ENCODE data around the gene KRTAP10-12. TPM values are rescaled to one million over a fixed set of nuclear protein-coding genes. Genes with fewer than 3 reads are reported as not detected.

KRTAP10-12 gene
- total RNA-seq, 1 donor = not detected

- H2AFZ ChIP-seq (ENCODE audit: low read length) = no peak overlapping the region
- TF ChIP-seq CTCF (IDR thresholded peaks at IDR 0.05; ENCODE audit: extremely low read depth, low read depth, low read length) = no peak
- peaks cover 19% of the 10 kb centered on the region for H3K9me3 ChIP-seq (ENCODE audit: low read depth, low read length)
- H3K36me3 ChIP-seq (ENCODE audit: insufficient read depth, low read length) = no peaks in the 10 kb centered on the region
- peaks cover 5% of the 10 kb centered on the region for H3K27me3 ChIP-seq (ENCODE audit: insufficient read depth, low read length)
- no peak overlapping the region for H3K4me2 ChIP-seq (ENCODE audit: insufficient read depth, low read length)
- H4K20me1 ChIP-seq (ENCODE audit: insufficient read depth, low read length) = no peaks in the 10 kb centered on the region
- H3K27ac ChIP-seq (ENCODE audit: low read depth, low read length) = no peak overlapping the region
- H3K4me1 ChIP-seq (ENCODE audit: insufficient read depth, low read length) = no peaks in the 10 kb centered on the region
- no peaks in the 10 kb centered on the region for H3K79me2 ChIP-seq (ENCODE audit: insufficient read depth, low read length)
- no peak for DNase-seq (ENCODE audit: insufficient read length, low spot score, missing footprints)
- no peak overlapping the region for H3K4me3 ChIP-seq (ENCODE audit: insufficient read depth, low read length)
Observed at GRCh38 chr21:44739316-44739715, 42.3 kb downstream of the KRTAP10-12 start.

GRCh38 chr21:44740742-44741141 is 43.8 kb downstream of the KRTAP10-12 start:
- no peak overlapping the region for H3K4me2 ChIP-seq (ENCODE audit: insufficient read depth, low read length)
- H3K36me3 ChIP-seq (ENCODE audit: insufficient read depth, low read length) = no peaks in the 10 kb centered on the region
- H4K20me1 ChIP-seq (ENCODE audit: insufficient read depth, low read length) = no peaks in the 10 kb centered on the region
- DNase-seq (ENCODE audit: insufficient read length, low spot score, missing footprints) = no peak
- H3K79me2 ChIP-seq (ENCODE audit: insufficient read depth, low read length) = no peaks in the 10 kb centered on the region
- TF ChIP-seq CTCF (IDR thresholded peaks at IDR 0.05; ENCODE audit: extremely low read depth, low read depth, low read length) = no peak
- H3K27ac ChIP-seq (ENCODE audit: low read depth, low read length) = no peak overlapping the region
- H3K4me1 ChIP-seq (ENCODE audit: insufficient read depth, low read length) = no peaks in the 10 kb centered on the region
- no peak overlapping the region for H2AFZ ChIP-seq (ENCODE audit: low read length)
- peaks cover 5% of the 10 kb centered on the region for H3K27me3 ChIP-seq (ENCODE audit: insufficient read depth, low read length)
- no peak overlapping the region for H3K4me3 ChIP-seq (ENCODE audit: insufficient read depth, low read length)
- peaks cover 19% of the 10 kb centered on the region for H3K9me3 ChIP-seq (ENCODE audit: low read depth, low read length)

- DNase-seq (ENCODE audit: insufficient read length, low spot score, missing footprints) = no peak
- TF ChIP-seq CTCF (IDR thresholded peaks at IDR 0.05; ENCODE audit: extremely low read depth, low read depth, low read length) = no peak
- Histone ChIP-seq H2AFZ (ENCODE audit: low read length) (no peak overlapping the region), H3K79me2 (ENCODE audit: insufficient read depth, low read length) (no peaks in the 10 kb centered on the region), H4K20me1 (ENCODE audit: insufficient read depth, low read length) (no peaks in the 10 kb centered on the region), H3K36me3 (ENCODE audit: insufficient read depth, low read length) (no peaks in the 10 kb centered on the region), H3K4me3 (ENCODE audit: insufficient read depth, low read length) (no peak overlapping the region), H3K4me1 (ENCODE audit: insufficient read depth, low read length) (no peaks in the 10 kb centered on the region), H3K9me3 (ENCODE audit: low read depth, low read length) (peaks cover 19% of the 10 kb centered on the region), H3K27ac (ENCODE audit: low read depth, low read length) (no peak overlapping the region), H3K4me2 (ENCODE audit: insufficient read depth, low read length) (no peak overlapping the region), H3K27me3 (ENCODE audit: insufficient read depth, low read length) (peaks cover 5% of the 10 kb centered on the region)
Observed at GRCh38 chr21:44741921-44742320, 44.9 kb downstream of the KRTAP10-12 start.

- peak; percentile 33 for TF ChIP-seq CTCF (IDR thresholded peaks at IDR 0.05; ENCODE audit: extremely low read depth, low read depth, low read length)
- Histone ChIP-seq H3K4me2 (ENCODE audit: insufficient read depth, low read length) (no peak overlapping the region), H3K27ac (ENCODE audit: low read depth, low read length) (no peak overlapping the region), H2AFZ (ENCODE audit: low read length) (no peak overlapping the region), H4K20me1 (ENCODE audit: insufficient read depth, low read length) (no peaks in the 10 kb centered on the region), H3K36me3 (ENCODE audit: insufficient read depth, low read length) (no peaks in the 10 kb centered on the region), H3K4me3 (ENCODE audit: insufficient read depth, low read length) (no peak overlapping the region), H3K4me1 (ENCODE audit: insufficient read depth, low read length) (no peaks in the 10 kb centered on the region), H3K9me3 (ENCODE audit: low read depth, low read length) (peaks cover 15% of the 10 kb centered on the region), H3K27me3 (ENCODE audit: insufficient read depth, low read length) (peaks cover 5% of the 10 kb centered on the region), H3K79me2 (ENCODE audit: insufficient read depth, low read length) (no peaks in the 10 kb centered on the region)
- peak; percentile 65 for DNase-seq (ENCODE audit: insufficient read length, low spot score, missing footprints)
Observed at GRCh38 chr21:44742418-44743153, 45.6 kb downstream of the KRTAP10-12 start.

Small RNA genes lying within 50 kb of the gene (small RNA-seq; reads per million reads assigned to genes)
- gene KRTAP12-6P = not detected

Other genes with a start within 250 kb of the KRTAP10-12 start
- gene LRRC3, start 241.7 kb upstream of the KRTAP10-12 start, total RNA-seq = 0.72 and 0.88 TPM in 2 replicates
- gene KRTAP10-1, start 157.0 kb upstream of the KRTAP10-12 start, total RNA-seq = not detected in 2 replicates
- gene KRTAP10-2, start 145.7 kb upstream of the KRTAP10-12 start, total RNA-seq = not detected in 2 replicates
- gene KRTAP10-3, start 138.4 kb upstream of the KRTAP10-12 start, total RNA-seq = not detected in 2 replicates
- gene KRTAP10-4, start 123.4 kb upstream of the KRTAP10-12 start, total RNA-seq = not detected in 2 replicates
- not detected in 2 replicates for gene KRTAP10-5, start 116.6 kb upstream of the KRTAP10-12 start, total RNA-seq
- gene KRTAP10-6, start 104.7 kb upstream of the KRTAP10-12 start, total RNA-seq = not detected in 2 replicates
- gene KRTAP10-7, start 96.6 kb upstream of the KRTAP10-12 start, total RNA-seq = not detected in 2 replicates
- not detected in 2 replicates for gene KRTAP10-8, start 85.1 kb upstream of the KRTAP10-12 start, total RNA-seq
- gene KRTAP10-9, start 70.1 kb upstream of the KRTAP10-12 start, total RNA-seq = not detected in 2 replicates
- gene KRTAP10-10, start 59.8 kb upstream of the KRTAP10-12 start, total RNA-seq = not detected in 2 replicates
- gene KRTAP10-11, start 50.8 kb upstream of the KRTAP10-12 start, total RNA-seq = not detected in 2 replicates
- gene KRTAP12-4, start 42.5 kb upstream of the KRTAP10-12 start, total RNA-seq = not detected in 2 replicates
- gene KRTAP12-3, start 39.2 kb upstream of the KRTAP10-12 start, total RNA-seq = not detected in 2 replicates
- gene KRTAP12-2, start 30.2 kb upstream of the KRTAP10-12 start, total RNA-seq = not detected in 2 replicates
- gene KRTAP12-1, start 15.0 kb upstream of the KRTAP10-12 start, total RNA-seq = not detected in 2 replicates
- gene TSPEAR, start 14.4 kb downstream of the KRTAP10-12 start, total RNA-seq = not detected in 2 replicates
- 75.3 and 94.3 TPM in 2 replicates for gene UBE2G2, start 104.6 kb downstream of the KRTAP10-12 start, total RNA-seq
- 80.7 and 82.8 TPM in 2 replicates for gene SUMO3, start 120.9 kb downstream of the KRTAP10-12 start, total RNA-seq
- 413 and 480 TPM in 2 replicates for gene PTTG1IP, start 176.5 kb downstream of the KRTAP10-12 start, total RNA-seq
- 13.3 and 15.2 TPM in 2 replicates for gene ITGB2, start 223.7 kb downstream of the KRTAP10-12 start, total RNA-seq
- 9.4 and 10.9 TPM in 2 replicates for gene SLX9, start 242.9 kb downstream of the KRTAP10-12 start, total RNA-seq